Effector CD4-positive, alpha-beta T cell (primary cell): ENCODE results near the gene RXRA.

Experiments
- DNase-seq: peaks from one replicate; pipeline ENCODE4 v3.0.0-alpha.2; 2020

The RXRA gene

GRCh38 chr9:134404376-134405358, 78.4 kb downstream of the RXRA start:
- DNase-seq: no peak

GRCh38 chr9:134405527-134405926, 79.3 kb downstream of the RXRA start:
- DNase-seq: no peak

DNA sequence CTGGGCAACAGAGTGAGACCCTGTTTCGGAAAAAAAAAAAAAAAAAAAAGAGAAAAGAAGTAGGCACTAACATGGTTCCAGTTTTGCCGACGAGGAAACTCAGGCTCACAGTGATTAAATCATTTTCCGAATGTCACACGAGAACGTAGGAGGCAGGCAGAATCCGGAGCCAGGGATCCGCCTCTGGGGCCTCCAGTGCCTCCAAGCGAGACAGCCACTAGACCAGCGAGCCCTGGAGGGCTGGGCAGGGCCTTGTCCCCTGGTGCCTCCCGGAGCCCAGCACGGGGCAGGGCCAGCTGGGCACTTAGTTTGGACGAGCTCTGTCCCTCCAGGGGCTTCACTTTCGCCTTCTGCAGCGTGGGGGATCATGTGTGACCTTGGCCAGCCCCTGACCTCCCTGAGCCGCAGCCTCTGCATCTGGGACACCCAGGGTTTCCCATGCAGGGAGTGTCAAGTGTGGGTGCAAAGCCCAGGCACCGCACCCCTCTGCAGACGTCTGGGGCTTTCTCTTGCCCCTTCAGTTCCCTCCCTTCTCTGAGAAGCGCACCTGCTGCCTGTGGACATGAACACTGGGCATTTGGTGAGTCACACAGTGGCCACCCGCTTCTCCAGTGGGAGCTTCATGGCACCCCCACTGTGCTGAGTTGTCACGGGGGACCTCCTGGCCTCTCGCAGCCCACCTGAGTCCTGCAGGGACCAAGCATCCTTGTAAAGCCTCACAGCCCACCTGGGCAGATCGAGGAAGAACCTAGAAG, 80.3 kb downstream of the RXRA start:
- DNase-seq: no peak

DNA sequence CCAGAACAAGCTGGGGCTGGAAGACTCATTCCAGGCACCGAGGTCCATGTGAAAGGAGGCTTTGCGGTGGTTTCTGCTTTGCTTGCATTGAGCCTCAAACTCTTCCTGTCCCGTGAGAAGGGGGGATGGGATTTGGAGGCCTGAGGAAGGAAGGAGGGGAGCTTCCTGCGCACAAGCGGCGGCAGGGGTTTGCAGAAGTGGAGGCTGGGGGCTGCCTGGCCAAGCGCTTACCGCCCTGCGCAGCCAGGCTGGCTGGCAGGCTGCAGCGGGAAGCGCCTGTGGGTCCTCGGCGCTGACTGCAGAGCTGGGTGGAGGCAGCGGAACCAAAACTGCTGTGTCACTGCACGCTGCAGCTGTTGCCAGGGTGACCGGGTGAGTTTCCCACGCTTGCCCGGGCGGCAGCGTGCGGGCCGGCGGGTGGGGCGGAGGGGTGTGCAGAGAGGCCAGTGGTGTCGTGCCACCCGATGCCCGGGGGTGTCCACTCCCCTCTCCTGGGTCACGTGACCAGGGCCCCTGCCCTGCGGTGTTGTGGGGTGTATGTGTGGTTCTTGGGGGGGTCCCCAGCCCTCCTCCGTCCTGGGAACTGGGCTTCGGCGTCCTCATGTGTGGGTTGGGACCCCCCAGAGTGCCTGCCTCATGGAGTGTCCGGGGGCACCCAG, 81.0 kb downstream of the RXRA start:
- DNase-seq: peak; percentile 59

DNA sequence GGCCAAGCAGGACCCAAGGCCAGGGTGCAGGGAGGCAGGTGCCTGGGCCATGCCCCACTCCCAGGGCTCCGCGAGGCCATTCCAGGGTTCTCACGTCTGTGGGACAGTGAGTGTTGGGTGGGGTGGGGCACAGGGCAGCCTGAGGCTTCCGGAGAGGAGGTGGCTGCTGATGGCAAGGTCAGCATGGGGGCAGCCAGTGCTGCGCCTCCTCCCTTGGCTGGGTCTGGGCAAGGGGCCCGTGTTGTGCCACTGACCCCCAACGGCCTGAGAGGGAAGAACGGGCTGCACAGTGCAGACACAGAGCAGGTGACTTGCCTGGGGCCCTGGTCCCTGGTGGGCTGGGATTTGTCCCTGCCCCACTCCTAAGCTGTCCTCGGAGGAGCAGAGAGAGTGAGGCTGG, 82.1 kb downstream of the RXRA start:
- DNase-seq: no peak

- no peak for DNase-seq
Observed at GRCh38 chr9:134408939-134409737, 82.9 kb downstream of the RXRA start.

GRCh38 chr9:134410071-134410834, 84.0 kb downstream of the RXRA start:
- DNase-seq: no peak

GRCh38 chr9:134410835-134411217, 84.6 kb downstream of the RXRA start:
- no peak for DNase-seq

GRCh38 chr9:134411440-134412297, 85.4 kb downstream of the RXRA start:
- DNase-seq: no peak

- DNase-seq: no peak
Observed at GRCh38 chr9:134412298-134412711, 86.0 kb downstream of the RXRA start.

DNA sequence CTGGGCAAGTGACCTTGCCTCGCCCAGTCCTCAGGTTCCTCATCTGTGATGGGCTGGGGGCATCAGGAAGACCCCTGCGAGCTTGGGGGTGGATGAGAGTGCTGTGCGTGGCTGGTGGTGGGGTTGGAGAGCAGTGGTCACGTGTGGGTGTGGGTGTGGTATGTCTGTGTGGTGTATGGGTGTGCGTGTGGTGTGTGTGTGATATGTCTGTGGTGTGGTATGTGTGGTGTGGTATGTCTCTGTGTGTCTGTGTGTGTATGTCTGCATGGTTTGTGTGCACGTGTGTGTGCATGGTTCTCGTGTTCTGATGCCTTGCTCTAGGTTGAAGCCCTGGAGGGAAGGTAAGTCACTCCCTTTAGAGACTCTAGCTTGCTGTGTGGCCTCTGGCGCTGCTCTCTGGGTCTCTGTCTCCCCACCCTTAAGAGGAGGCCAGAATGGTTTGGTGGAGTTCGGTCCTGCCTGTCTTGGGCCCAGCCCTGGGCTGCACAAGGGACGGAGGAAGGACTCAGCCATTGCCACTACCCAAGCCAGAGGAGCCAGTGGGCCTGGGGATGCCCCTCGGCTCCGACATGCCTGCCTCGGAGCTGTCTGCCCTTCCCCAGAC, 87.0 kb downstream of the RXRA start:
- no peak for DNase-seq

DNA sequence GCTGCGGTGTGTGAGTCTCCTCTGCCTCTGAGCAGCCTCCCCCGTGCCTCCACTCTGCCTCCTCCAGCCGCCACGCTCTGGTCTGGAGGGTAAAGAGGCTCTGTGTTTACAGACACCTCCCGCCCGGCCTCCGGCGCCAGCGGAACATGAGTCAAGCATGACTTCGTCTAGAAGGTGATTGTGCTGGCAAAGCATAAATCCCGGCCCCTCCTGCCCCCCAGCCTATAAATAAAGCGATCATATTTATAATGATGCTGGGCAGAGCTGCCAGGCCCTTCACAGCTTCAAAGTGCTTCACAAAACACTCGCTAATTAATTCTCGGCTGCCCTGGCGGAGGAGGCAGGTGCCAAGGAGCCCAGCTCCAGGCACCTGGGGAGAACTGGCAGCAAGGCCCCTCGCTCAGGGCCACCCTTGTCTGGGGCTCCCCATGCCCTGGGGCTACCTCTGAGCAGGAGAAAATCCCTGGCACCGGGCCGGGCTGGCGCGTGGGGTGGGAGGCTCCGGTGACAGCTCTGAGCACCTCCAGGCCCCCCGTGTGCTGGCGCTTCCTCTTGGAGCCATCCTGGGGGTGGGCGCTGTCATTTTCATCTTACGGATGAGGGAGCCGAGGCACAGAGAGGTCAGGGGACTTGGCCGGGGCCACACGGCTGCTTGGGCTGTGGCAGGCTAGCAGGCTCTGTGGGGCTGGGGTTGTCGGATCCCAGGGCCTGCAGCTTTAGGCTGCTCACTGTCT, 87.8 kb downstream of the RXRA start:
- DNase-seq: no peak

DNA sequence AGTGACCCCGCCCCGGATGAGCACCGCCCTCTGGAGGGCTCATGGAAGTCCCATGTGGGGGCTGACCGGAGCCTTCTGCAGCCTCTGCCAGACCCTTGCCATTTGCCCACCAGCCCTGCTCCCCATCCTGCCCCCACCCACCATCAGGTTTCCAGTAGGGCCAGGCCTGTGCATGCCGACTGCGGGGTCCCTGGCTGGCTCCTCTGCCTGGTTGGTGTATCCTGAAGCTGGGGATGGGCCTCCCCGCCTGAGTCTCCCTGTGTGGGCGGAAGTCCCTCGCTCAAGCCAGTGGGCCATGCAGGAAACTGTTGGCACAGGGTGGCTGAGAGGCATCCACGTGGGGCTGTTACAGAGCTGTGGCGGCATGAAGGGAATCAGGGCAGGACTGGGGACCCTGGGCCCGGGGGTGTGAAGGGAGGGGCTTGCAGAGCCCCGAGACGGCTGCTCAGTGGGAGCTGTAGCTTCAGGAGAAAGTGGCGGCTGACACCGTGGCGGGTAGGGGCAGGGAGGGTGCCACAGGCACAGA, 88.7 kb downstream of the RXRA start:
- DNase-seq: no peak

- DNase-seq: no peak
Observed at GRCh38 chr9:134416385-134417015, 90.2 kb downstream of the RXRA start.

GRCh38 chr9:134418354-134418753, 92.1 kb downstream of the RXRA start:
- no peak for DNase-seq

- DNase-seq: no peak
Observed at GRCh38 chr9:134419000-134419683, 92.9 kb downstream of the RXRA start.

DNA sequence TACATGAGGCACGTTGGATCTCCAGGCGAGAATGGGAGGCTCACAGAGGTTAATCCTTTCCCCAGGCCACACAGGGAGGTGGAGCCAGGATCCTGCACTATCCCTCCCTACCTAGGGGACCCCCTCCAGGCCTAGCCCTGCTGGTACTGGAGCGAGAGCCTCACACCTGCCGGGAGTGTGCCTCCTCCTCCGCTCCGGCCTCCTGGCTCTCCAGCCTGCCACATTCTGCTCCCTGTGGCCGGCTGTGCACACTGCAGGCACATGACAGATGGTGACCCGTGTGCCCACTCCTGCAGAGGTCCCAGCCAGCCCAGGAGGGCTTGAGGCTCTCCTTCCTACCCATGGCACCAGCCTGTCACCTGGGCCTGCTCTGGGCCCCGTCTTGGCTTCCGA, 93.4 kb downstream of the RXRA start:
- DNase-seq: no peak

GRCh38 chr9:134420281-134420845, 94.1 kb downstream of the RXRA start:
- DNase-seq: no peak
